Hepatic stellate cell (primary cell): ENCODE results near the gene PTX4.

Source experiments
- DNase-seq: peaks from one replicate; pipeline ENCODE4 v3.0.0; 2011; ENCODE audit warnings: low spot score

The PTX4 gene

GRCh38 chr16:1459967-1460366 lies 28.8 kb downstream of the PTX4 start:
- DNase-seq, result no peak

- no peak for DNase-seq
Measured at GRCh38 chr16:1458977-1459341, 29.8 kb downstream of the PTX4 start.

GRCh38 chr16:1458336-1458976 lies 30.3 kb downstream of the PTX4 start:
- DNase-seq, result no peak

GRCh38 chr16:1457489-1458245 lies 31.1 kb downstream of the PTX4 start:
- DNase-seq, result no peak

- DNase-seq, result no peak
Measured at GRCh38 chr16:1456951-1457350, 31.8 kb downstream of the PTX4 start.

- DNase-seq, result no peak
Measured at GRCh38 chr16:1455190-1456171, 33.3 kb downstream of the PTX4 start.

- DNase-seq, result no peak
Measured at GRCh38 chr16:1454561-1454960, 34.2 kb downstream of the PTX4 start.

- DNase-seq, result no peak
Measured at GRCh38 chr16:1453316-1453715, 35.4 kb downstream of the PTX4 start.

GRCh38 chr16:1452530-1452929 lies 36.2 kb downstream of the PTX4 start:
- no peak for DNase-seq

GRCh38 chr16:1451702-1452392 lies 36.9 kb downstream of the PTX4 start:
- DNase-seq, result no peak

- DNase-seq, result no peak
Measured at GRCh38 chr16:1450841-1451240, 37.9 kb downstream of the PTX4 start.

- no peak for DNase-seq
Measured at GRCh38 chr16:1450218-1450617, 38.5 kb downstream of the PTX4 start.

GRCh38 chr16:1449201-1449788 lies 39.4 kb downstream of the PTX4 start:
- DNase-seq, result no peak

GRCh38 chr16:1448536-1449116 lies 40.1 kb downstream of the PTX4 start:
- DNase-seq, result no peak

GRCh38 chr16:1447965-1448364 lies 40.8 kb downstream of the PTX4 start:
- no peak for DNase-seq

- DNase-seq, result no peak
Measured at GRCh38 chr16:1446296-1447080, 42.3 kb downstream of the PTX4 start.

- no peak for DNase-seq
Measured at GRCh38 chr16:1445518-1446203, 43.1 kb downstream of the PTX4 start.

- DNase-seq, result no peak
Measured at GRCh38 chr16:1444730-1445517, 43.8 kb downstream of the PTX4 start.
